HCT116 (cell line): ENCODE measurements around the gene RNASE8. TPM values are rescaled to one million over a fixed set of nuclear protein-coding genes. Genes with fewer than 3 reads are reported as not detected.
A peak's percentile ranks its signal among the peaks of the same experiment; 100 is the strongest.

ENCODE experiments used
- ATAC-seq: fragments of 200-7000 bp; cut with Tn5 transposase; 2 replicates; pipeline ENCODE4 v1.9.1; 2020; ENCODE audit warnings: mild to moderate bottlenecking, moderate library complexity
- BruUV-seq: library from RNA; stranded (reverse); fragments of 400-500 nt; replicated peaks from 2 replicates; lab custom pipeline; 2021; lab: Mats Ljungman, UMichigan
- CTCF ChIA-PET: fragments of 300-600 bp; sonication (Branson Sonifier 250); formaldehyde crosslinking; loops from one replicate; lab custom pipeline; 2021; ENCODE audit warnings: antibody characterized with exemption; lab: Charles Lee
- POLR2A ChIA-PET: fragments of 300-600, 350-600 bp; sonication (Branson Sonifier 250); formaldehyde crosslinking; loops from one replicate; lab custom pipeline; 2021; ENCODE audit warnings: antibody characterized with exemption; lab: Charles Lee
- RAD21 ChIA-PET, 2 experiments: fragments of 300-600 bp; sonication (Branson Sonifier 250); formaldehyde crosslinking; loops; one replicate each; lab custom pipeline; 2023; ENCODE audit warnings: low total read pairs in 2 of 2; ENCODE audit not compliant: uncharacterized antibody in 2 of 2, unreplicated experiment in 2 of 2, low non-redundant PET in 1 of 2; lab: Charles Lee
- DNase-seq: peaks from one replicate; pipeline ENCODE4 v3.0.0-alpha.2; 2010; ENCODE audit warnings: low read depth, low spot score
- H2AFZ ChIP-seq: fragments of 200-600 bp; shearing (Covaris generic), sonication (generic); 2 replicates; pipeline ENCODE4 v1.6.1; 2017; ENCODE audit warnings: low read depth, mixed run types, mixed read lengths, antibody characterized with exemption, low read length; ENCODE audit not compliant: poor library complexity, severe bottlenecking
- H3K27ac ChIP-seq: 2 replicates; pipeline ENCODE4 v1.5.1; 2012; ENCODE audit warnings: low read depth, low read length
- H3K27me3 ChIP-seq: fragments of 200-600 bp; sonication (generic); 2 replicates; pipeline ENCODE4 v1.6.1; 2016; ENCODE audit warnings: mixed run types, low read length, mixed read lengths; ENCODE audit not compliant: insufficient read depth
- H3K36me3 ChIP-seq, 2 experiments: fragments of 200-500 bp in 1 of 2; fragments of 200-600 bp in 1 of 2; sonication (Bioruptor generic) in 1 of 2; sonication (generic) in 1 of 2; 2 replicates each; pipeline versions ENCODE4 v1.5.1 to v1.6.1; 2014 to 2016; ENCODE audit warnings: low read length in 2 of 2, inconsistent platforms in 1 of 2, mixed read lengths in 1 of 2, mixed run types in 1 of 2; ENCODE audit not compliant: insufficient read depth in 2 of 2, control insufficient read depth in 1 of 2
- H3K4me1 ChIP-seq, 2 experiments: fragments of 200-600 bp in 1 of 2; sonication (generic) in 1 of 2; 2 replicates each; pipeline versions ENCODE4 v1.5.1 to v1.6.1; 2012 to 2017; ENCODE audit warnings: low read length in 2 of 2, inconsistent platforms in 1 of 2, mild to moderate bottlenecking in 1 of 2, mixed read lengths in 1 of 2, mixed run types in 1 of 2, moderate library complexity in 1 of 2; ENCODE audit not compliant: insufficient read depth in 2 of 2, control insufficient read depth in 1 of 2
- H3K4me2 ChIP-seq: fragments of 200-600 bp; sonication (generic); 2 replicates; pipeline ENCODE4 v1.6.1; 2017; ENCODE audit warnings: mixed run types, low read length, mixed read lengths
- H3K4me3 ChIP-seq, 2 experiments: fragments of 200-600 bp in 1 of 2; sonication (generic) in 1 of 2; replicated peaks in 1 of 2; 2 replicates each; pipeline ENCODE4 v1.5.1; 2011 to 2016; ENCODE audit warnings: low read length in 2 of 2, control low read depth in 1 of 2, low read depth in 1 of 2, mild to moderate bottlenecking in 1 of 2, mixed read lengths in 1 of 2, mixed run types in 1 of 2
- H3K79me2 ChIP-seq: fragments of 200-600 bp; sonication (generic); 2 replicates; pipeline ENCODE4 v1.6.1; 2017; ENCODE audit warnings: mild to moderate bottlenecking, mixed run types, low read length, moderate library complexity, mixed read lengths; ENCODE audit not compliant: insufficient read depth
- H3K9ac ChIP-seq: fragments of 200-600 bp; sonication (generic); 2 replicates; pipeline ENCODE4 v1.6.1; 2016; ENCODE audit warnings: low read length, mixed read lengths
- H3K9me2 ChIP-seq: fragments of 200-600 bp; sonication (generic), shearing (Covaris generic); 2 replicates; pipeline ENCODE4 v1.6.1; 2017; ENCODE audit warnings: mixed run types, mild to moderate bottlenecking, moderate library complexity; ENCODE audit not compliant: insufficient read depth
- H3K9me3 ChIP-seq, 2 experiments: fragments of 200-500 bp in 1 of 2; fragments of 200-600 bp in 1 of 2; sonication (Bioruptor generic) in 1 of 2; sonication (generic) in 1 of 2; 2 replicates each; pipeline ENCODE4 v1.6.1; 2014 to 2017; ENCODE audit warnings: low read length in 2 of 2, mixed read lengths in 2 of 2, inconsistent platforms in 1 of 2, low read depth in 1 of 2, mild to moderate bottlenecking in 1 of 2, mixed run types in 1 of 2, moderate library complexity in 1 of 2; ENCODE audit not compliant: control insufficient read depth in 1 of 2, insufficient read depth in 1 of 2
- H4K20me1 ChIP-seq: fragments of 200-600 bp; sonication (generic), shearing (Covaris generic); 2 replicates; pipeline ENCODE4 v1.6.1; 2017; ENCODE audit warnings: mixed run types, mild to moderate bottlenecking, moderate library complexity; ENCODE audit not compliant: insufficient read depth
- CBX3 ChIP-seq: IDR thresholded peaks from 2 replicates; pipeline ENCODE4 v1.6.1; 2012; ENCODE audit warnings: low read depth
- CEBPB ChIP-seq: IDR thresholded peaks from 2 replicates; pipeline ENCODE4 v1.6.1; 2012; ENCODE audit warnings: low read depth
- ELF1 ChIP-seq: IDR thresholded peaks from 2 replicates; pipeline ENCODE4 v1.6.1; 2012; ENCODE audit warnings: low read depth, borderline replicate concordance
- FOSL1 ChIP-seq: IDR thresholded peaks from 2 replicates; pipeline ENCODE4 v1.6.1; 2012; ENCODE audit warnings: low read depth
- JUND ChIP-seq: IDR thresholded peaks from 2 replicates; pipeline ENCODE4 v1.6.1; 2012
- POLR2A ChIP-seq: IDR thresholded peaks from 2 replicates; pipeline ENCODE4 v1.7.0; 2011; ENCODE audit warnings: borderline replicate concordance; ENCODE audit not compliant: insufficient read depth, insufficient read length; ENCODE audit errors: extremely low read depth
- POLR2AphosphoS5 ChIP-seq: IDR thresholded peaks from 2 replicates; pipeline ENCODE4 v1.6.1; 2011; ENCODE audit warnings: mild to moderate bottlenecking, low read depth, low read length, moderate library complexity
- RAD21 ChIP-seq: IDR thresholded peaks from 2 replicates; pipeline ENCODE4 v1.6.1; 2012; ENCODE audit warnings: low read depth, mild to moderate bottlenecking
- SIN3A ChIP-seq: IDR thresholded peaks from 2 replicates; pipeline ENCODE4 v1.6.1; 2012; ENCODE audit warnings: low read depth
- SRF ChIP-seq: IDR thresholded peaks from 2 replicates; pipeline ENCODE4 v1.6.1; 2012; ENCODE audit warnings: low read depth
- TCF7L2 ChIP-seq: IDR thresholded peaks from 2 replicates; pipeline ENCODE4 v1.7.0; 2011; ENCODE audit warnings: borderline replicate concordance, inconsistent platforms; ENCODE audit not compliant: insufficient read depth, insufficient read length; ENCODE audit errors: extremely low read depth
- YY1 ChIP-seq: IDR thresholded peaks from 2 replicates; pipeline ENCODE4 v1.6.1; 2011; ENCODE audit warnings: low read length, low read depth, moderate library complexity, mild to moderate bottlenecking; ENCODE audit not compliant: insufficient replicate concordance; ENCODE audit errors: extremely low read depth
- ZFX ChIP-seq: fragments of 450-650 bp; IDR thresholded peaks from 2 replicates; pipeline ENCODE4 v1.6.1; 2017
- ZNF274 ChIP-seq: fragments of 200-500 bp; sonication (Bioruptor generic); IDR thresholded peaks from 2 replicates; pipeline ENCODE4 v1.6.1; 2014; ENCODE audit warnings: mild to moderate bottlenecking, low read depth, low read length, inconsistent platforms
- intact Hi-C: fragments of 100-400 bp; cut with micrococcal nuclease; formaldehyde crosslinking; loops from 2 replicates; pipeline ENCODE4 v1.10.0; 2022
- total RNA-seq: library from RNA; stranded (reverse); gene quantifications from one replicate; pipeline ENCODE4 v1.2.1, GENCODE V29; 2021; ENCODE audit not compliant: unreplicated experiment
- TF ChIP-seq, protein P1 (sequence below): IDR thresholded peaks from 2 replicates; pipeline ENCODE4 v1.6.1; 2011; ENCODE audit warnings: mild to moderate bottlenecking, low read length, moderate library complexity; ENCODE audit not compliant: insufficient replicate concordance; ENCODE audit errors: extremely low read depth
- TF ChIP-seq, protein P2 (sequence below): IDR thresholded peaks from 2 replicates; pipeline ENCODE4 v1.6.1; 2012
- TF ChIP-seq, protein P3 (sequence below): IDR thresholded peaks from 2 replicates; pipeline ENCODE4 v1.6.1; 2012; ENCODE audit warnings: low read depth
- TF ChIP-seq, protein P4 (sequence below), 3 experiments: fragments of 200-600 bp in 1 of 3; sonication (generic) in 1 of 3; IDR thresholded peaks in 2 of 3; conservative IDR thresholded peaks in 1 of 3; 2 replicates each; pipeline ENCODE4 v1.5.1; 2012 to 2017; ENCODE audit warnings: low read depth in 2 of 3, low read length in 2 of 3, antibody characterized with exemption in 1 of 3, borderline replicate concordance in 1 of 3, control low read depth in 1 of 3, mild to moderate bottlenecking in 1 of 3, mixed read lengths in 1 of 3, mixed run types in 1 of 3, moderate library complexity in 1 of 3; ENCODE audit not compliant: insufficient read depth in 1 of 3

Gene RNASE8
- total RNA-seq, 1 experiment from 2014 or later, result not detected

DNA sequence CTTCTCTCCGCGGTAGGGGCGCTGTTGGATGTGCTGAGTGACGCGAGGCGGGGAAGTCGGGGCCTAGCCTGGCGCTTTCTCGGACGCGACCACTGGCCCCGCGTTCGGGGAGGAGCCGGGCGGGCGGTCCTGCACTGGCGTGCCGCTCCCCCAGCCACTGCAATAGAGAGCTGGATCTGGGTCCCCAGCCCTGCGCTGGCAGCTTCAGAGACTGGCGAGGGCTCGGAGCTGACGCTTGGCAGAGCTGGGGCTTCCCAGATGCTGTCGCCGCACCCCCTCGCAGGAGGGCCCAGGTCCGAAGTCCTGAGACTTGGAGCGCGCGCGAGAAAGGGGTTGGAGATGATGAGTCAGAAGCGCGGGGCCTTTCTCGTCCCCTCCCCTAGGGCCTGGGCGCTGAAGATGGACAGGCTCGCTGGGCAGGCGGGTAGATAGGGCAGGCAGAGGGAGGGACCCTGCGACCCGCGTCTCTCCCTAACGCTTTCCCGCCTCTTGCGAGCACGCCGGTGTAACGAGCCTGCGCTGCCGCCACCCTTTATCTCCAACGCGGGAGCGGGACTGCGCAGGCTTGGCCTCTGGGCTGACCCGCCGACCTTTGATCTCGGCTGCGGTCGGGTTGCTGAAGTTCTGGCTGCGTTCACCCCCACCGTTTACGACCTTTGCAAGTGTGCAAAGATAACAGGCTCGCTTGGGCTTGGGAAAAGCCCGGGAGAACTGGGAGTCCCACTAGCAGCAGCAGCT is 46.3 kb downstream of the RNASE8 start:
- peaks cover 56 to 80% of the 10 kb centered on the region in 2 experiments for H3K4me1 ChIP-seq
- intact Hi-C loops, result loop anchor here (1.0 to 10.0 kb wide), 2 partner anchors 36 to 249 kb away; no protein-coding TSS in a partner anchor
- TF ChIP-seq SIN3A (no peak; the same call in 1 of the 2 replicates), ZNF274 (no peak), ZFX (peak; percentile 65; the same call in 1 of the 2 replicates), JUND (peak; percentile 93), RAD21 (no peak), CBX3 (peak; percentile 44; the same call in 1 of the 2 replicates), TCF7L2 (peak; percentile 92), ELF1 (0 out of 2 replicates have a peak, but pooled peaks have one; percentile 30), SRF (peak; percentile 69; the same call in 1 of the 2 replicates), POLR2A (peak; percentile 64), CEBPB (no peak), YY1 (peak; percentile 38), FOSL1 (peak; percentile 77), POLR2AphosphoS5 (peak; percentile 68)
- TF ChIP-seq, protein P1, sequence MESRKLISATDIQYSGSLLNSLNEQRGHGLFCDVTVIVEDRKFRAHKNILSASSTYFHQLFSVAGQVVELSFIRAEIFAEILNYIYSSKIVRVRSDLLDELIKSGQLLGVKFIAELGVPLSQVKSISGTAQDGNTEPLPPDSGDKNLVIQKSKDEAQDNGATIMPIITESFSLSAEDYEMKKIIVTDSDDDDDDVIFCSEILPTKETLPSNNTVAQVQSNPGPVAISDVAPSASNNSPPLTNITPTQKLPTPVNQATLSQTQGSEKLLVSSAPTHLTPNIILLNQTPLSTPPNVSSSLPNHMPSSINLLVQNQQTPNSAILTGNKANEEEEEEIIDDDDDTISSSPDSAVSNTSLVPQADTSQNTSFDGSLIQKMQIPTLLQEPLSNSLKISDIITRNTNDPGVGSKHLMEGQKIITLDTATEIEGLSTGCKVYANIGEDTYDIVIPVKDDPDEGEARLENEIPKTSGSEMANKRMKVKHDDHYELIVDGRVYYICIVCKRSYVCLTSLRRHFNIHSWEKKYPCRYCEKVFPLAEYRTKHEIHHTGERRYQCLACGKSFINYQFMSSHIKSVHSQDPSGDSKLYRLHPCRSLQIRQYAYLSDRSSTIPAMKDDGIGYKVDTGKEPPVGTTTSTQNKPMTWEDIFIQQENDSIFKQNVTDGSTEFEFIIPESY, result peak; percentile 90
- TF ChIP-seq, protein P2, sequence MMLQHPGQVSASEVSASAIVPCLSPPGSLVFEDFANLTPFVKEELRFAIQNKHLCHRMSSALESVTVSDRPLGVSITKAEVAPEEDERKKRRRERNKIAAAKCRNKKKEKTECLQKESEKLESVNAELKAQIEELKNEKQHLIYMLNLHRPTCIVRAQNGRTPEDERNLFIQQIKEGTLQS, result no peak
- TF ChIP-seq, protein P3, sequence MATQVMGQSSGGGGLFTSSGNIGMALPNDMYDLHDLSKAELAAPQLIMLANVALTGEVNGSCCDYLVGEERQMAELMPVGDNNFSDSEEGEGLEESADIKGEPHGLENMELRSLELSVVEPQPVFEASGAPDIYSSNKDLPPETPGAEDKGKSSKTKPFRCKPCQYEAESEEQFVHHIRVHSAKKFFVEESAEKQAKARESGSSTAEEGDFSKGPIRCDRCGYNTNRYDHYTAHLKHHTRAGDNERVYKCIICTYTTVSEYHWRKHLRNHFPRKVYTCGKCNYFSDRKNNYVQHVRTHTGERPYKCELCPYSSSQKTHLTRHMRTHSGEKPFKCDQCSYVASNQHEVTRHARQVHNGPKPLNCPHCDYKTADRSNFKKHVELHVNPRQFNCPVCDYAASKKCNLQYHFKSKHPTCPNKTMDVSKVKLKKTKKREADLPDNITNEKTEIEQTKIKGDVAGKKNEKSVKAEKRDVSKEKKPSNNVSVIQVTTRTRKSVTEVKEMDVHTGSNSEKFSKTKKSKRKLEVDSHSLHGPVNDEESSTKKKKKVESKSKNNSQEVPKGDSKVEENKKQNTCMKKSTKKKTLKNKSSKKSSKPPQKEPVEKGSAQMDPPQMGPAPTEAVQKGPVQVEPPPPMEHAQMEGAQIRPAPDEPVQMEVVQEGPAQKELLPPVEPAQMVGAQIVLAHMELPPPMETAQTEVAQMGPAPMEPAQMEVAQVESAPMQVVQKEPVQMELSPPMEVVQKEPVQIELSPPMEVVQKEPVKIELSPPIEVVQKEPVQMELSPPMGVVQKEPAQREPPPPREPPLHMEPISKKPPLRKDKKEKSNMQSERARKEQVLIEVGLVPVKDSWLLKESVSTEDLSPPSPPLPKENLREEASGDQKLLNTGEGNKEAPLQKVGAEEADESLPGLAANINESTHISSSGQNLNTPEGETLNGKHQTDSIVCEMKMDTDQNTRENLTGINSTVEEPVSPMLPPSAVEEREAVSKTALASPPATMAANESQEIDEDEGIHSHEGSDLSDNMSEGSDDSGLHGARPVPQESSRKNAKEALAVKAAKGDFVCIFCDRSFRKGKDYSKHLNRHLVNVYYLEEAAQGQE, result no peak
- TF ChIP-seq, protein P4, sequence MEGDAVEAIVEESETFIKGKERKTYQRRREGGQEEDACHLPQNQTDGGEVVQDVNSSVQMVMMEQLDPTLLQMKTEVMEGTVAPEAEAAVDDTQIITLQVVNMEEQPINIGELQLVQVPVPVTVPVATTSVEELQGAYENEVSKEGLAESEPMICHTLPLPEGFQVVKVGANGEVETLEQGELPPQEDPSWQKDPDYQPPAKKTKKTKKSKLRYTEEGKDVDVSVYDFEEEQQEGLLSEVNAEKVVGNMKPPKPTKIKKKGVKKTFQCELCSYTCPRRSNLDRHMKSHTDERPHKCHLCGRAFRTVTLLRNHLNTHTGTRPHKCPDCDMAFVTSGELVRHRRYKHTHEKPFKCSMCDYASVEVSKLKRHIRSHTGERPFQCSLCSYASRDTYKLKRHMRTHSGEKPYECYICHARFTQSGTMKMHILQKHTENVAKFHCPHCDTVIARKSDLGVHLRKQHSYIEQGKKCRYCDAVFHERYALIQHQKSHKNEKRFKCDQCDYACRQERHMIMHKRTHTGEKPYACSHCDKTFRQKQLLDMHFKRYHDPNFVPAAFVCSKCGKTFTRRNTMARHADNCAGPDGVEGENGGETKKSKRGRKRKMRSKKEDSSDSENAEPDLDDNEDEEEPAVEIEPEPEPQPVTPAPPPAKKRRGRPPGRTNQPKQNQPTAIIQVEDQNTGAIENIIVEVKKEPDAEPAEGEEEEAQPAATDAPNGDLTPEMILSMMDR (IDR thresholded peaks at IDR 0.05 in 2 of 3, conservative IDR thresholded peaks at IDR 0.05 in 1 of 3; ENCODE audit: borderline replicate concordance in 1 of 3, insufficient read depth in 1 of 3, low read depth in 2 of 3, low read length in 2 of 3), result peak in 2 of 3 experiments; percentile 68 to 76; a peak in 3 of 6 replicates

More for the DNA sequence above, 46.3 kb downstream of the RNASE8 start:
- peak; percentile 90 for DNase-seq
- BruUV-seq, result TSS peak; percentile 94
- Histone ChIP-seq H2AFZ (no peak overlapping the region), H4K20me1 (no peaks in the 10 kb centered on the region), H3K36me3 (no peaks in the 10 kb centered on the region), H3K9me3 (no peaks in the 10 kb centered on the region), H3K4me2 (peak overlapping the region; percentile 92), H3K79me2 (no peaks in the 10 kb centered on the region), H3K9me2 (no peaks in the 10 kb centered on the region), H3K9ac (peak overlapping the region; percentile 90), H3K4me3 (peak overlapping the region; percentile 69 to 74), H3K27me3 (no peaks in the 10 kb centered on the region), H3K27ac (peak overlapping the region; percentile 95)
- ATAC-seq, result peak; percentile 83
- POLR2A ChIA-PET, result interaction anchor here (0.9 to 1.7 kb wide), 6 partner anchors 11 to 89 kb away, joined by 3 to 14 read pairs (median 4); no protein-coding TSS in a partner anchor
- CTCF ChIA-PET, result interaction anchor here (0.6 to 3.5 kb wide), 12 partner anchors 9 to 760 kb away, joined by 3 to 60 read pairs (median 7); partner anchors contain the start of genes ARHGEF40 and PARP2
- RAD21 ChIA-PET, result interaction anchor here (0.6 to 1.9 kb wide), 9 partner anchors 11 to 111 kb away, joined by 3 to 16 read pairs (median 6); no protein-coding TSS in a partner anchor
